ENCODE measurements around the gene SRRM4. TPM values are rescaled to one million over a fixed set of nuclear protein-coding genes. Genes with fewer than 3 reads are reported as not detected.

SRRM4 gene
- total and polyA plus RNA-seq, 12 donors, result 0.11 to 4.3 (median 0.67) TPM; not detected in 3

DNA sequence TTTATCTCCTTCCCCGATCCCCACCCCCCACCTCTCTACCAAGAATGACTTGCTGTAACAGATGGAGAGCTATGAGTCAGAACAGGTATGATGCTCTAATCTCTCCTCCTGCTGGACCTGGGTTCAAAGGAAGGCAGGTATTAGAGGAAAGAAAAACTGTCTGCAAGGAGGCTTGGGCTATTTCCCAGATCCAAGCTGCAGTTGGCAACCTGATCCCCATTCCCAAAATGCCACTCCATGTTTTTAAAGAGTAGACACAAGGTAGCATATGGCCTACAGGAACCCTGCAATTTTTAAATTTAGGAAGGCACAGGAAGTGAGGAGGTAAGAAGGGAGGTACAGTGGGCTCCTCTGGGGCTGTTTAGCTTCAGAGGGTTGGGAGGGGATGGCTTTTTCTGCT lies 33.0 kb downstream of the SRRM4 start:
- no peak overlapping the region for H3K27ac ChIP-seq
- no peak overlapping the region for H3K4me3 ChIP-seq
- H3K4me1 ChIP-seq (replicated peaks in 1 of 2), result no peaks in the 10 kb centered on the region
- no peaks in the 10 kb centered on the region for H3K36me3 ChIP-seq (replicated peaks in 1 of 2)
- peaks cover 5% of the 10 kb centered on the region for H3K27me3 ChIP-seq
- DNase-seq, result no peak
- WGBS, 4 donors, result 62 to 80% (median 74%) methylated on average over 1 of the region's 1 CpG
- TF ChIP-seq POLR2A (IDR thresholded peaks at IDR 0.05), result no peak
- TF ChIP-seq, protein P1, sequence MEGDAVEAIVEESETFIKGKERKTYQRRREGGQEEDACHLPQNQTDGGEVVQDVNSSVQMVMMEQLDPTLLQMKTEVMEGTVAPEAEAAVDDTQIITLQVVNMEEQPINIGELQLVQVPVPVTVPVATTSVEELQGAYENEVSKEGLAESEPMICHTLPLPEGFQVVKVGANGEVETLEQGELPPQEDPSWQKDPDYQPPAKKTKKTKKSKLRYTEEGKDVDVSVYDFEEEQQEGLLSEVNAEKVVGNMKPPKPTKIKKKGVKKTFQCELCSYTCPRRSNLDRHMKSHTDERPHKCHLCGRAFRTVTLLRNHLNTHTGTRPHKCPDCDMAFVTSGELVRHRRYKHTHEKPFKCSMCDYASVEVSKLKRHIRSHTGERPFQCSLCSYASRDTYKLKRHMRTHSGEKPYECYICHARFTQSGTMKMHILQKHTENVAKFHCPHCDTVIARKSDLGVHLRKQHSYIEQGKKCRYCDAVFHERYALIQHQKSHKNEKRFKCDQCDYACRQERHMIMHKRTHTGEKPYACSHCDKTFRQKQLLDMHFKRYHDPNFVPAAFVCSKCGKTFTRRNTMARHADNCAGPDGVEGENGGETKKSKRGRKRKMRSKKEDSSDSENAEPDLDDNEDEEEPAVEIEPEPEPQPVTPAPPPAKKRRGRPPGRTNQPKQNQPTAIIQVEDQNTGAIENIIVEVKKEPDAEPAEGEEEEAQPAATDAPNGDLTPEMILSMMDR (IDR thresholded peaks at IDR 0.05), result no peak
- intact Hi-C loops (cut with DNase I), result no loop called here
- H3K9me3 ChIP-seq (replicated peaks in 1 of 3), result no peaks in the 10 kb centered on the region

DNA sequence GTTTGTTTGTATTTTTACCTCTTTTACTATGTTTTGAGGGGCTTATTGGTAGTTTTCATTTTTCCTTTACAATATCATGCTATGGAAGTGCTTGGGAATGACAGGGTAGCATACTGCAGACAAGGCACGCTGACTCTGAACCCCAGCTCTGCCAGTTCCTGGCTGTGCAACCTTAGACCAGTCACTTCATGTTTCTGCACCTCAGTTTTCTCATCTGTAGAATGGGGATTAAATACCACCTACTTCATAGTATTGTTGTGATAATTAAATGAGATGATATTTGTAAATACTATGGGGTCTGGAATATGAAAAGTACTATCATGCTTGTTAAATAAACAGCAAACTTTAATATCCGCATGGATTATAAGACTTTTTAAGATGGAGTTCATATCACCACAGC lies 35.4 kb downstream of the SRRM4 start:
- no peaks in the 10 kb centered on the region for H3K9me3 ChIP-seq (replicated peaks in 1 of 3)
- DNase-seq, result no peak
- no peak overlapping the region for H3K27ac ChIP-seq
- H3K4me1 ChIP-seq (replicated peaks in 1 of 2), result no peaks in the 10 kb centered on the region
- intact Hi-C loops (cut with DNase I), result no loop called here
- no peak overlapping the region for H3K4me3 ChIP-seq
- 42 to 68% (median 44%) methylated on average over 2 of the region's 2 CpGs for WGBS, 4 donors
- peaks cover 5% of the 10 kb centered on the region for H3K27me3 ChIP-seq
- TF ChIP-seq, protein P1 (IDR thresholded peaks at IDR 0.05), result no peak
- no peak for TF ChIP-seq POLR2A (IDR thresholded peaks at IDR 0.05)
- no peaks in the 10 kb centered on the region for H3K36me3 ChIP-seq (replicated peaks in 1 of 2)

DNA sequence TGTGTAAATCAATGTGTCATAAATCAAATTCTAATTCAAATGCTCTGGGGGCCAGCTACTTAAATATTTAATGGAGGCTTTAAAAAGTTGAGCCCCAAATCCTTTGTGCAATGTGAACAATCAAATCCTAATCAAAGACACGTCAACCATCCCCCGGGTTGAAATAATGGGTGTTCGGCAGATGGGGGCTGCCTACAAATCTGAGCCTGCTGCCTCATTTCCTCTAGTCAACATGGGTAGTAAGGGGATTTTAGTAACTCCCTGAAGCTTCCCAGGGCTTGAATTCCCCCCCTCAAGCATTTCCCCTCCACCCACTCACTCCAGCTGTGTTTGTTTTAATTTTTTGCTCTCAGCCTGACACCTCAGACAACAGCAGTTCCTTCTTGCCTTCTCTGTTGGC lies 37.8 kb downstream of the SRRM4 start:
- no peak for DNase-seq
- intact Hi-C loops (cut with DNase I), result no loop called here
- no peaks in the 10 kb centered on the region for H3K36me3 ChIP-seq (replicated peaks in 1 of 2)
- WGBS, 4 donors, result 18 to 44% (median 37%) methylated on average over 3 of the region's 3 CpGs
- no peak overlapping the region for H3K27ac ChIP-seq
- no peaks in the 10 kb centered on the region for H3K9me3 ChIP-seq (replicated peaks in 1 of 3)
- peaks cover 5% of the 10 kb centered on the region for H3K27me3 ChIP-seq
- no peak overlapping the region for H3K4me3 ChIP-seq
- TF ChIP-seq, protein P1 (IDR thresholded peaks at IDR 0.05), result no peak
- TF ChIP-seq POLR2A (IDR thresholded peaks at IDR 0.05), result no peak
- H3K4me1 ChIP-seq (replicated peaks in 1 of 2), result no peaks in the 10 kb centered on the region

DNA sequence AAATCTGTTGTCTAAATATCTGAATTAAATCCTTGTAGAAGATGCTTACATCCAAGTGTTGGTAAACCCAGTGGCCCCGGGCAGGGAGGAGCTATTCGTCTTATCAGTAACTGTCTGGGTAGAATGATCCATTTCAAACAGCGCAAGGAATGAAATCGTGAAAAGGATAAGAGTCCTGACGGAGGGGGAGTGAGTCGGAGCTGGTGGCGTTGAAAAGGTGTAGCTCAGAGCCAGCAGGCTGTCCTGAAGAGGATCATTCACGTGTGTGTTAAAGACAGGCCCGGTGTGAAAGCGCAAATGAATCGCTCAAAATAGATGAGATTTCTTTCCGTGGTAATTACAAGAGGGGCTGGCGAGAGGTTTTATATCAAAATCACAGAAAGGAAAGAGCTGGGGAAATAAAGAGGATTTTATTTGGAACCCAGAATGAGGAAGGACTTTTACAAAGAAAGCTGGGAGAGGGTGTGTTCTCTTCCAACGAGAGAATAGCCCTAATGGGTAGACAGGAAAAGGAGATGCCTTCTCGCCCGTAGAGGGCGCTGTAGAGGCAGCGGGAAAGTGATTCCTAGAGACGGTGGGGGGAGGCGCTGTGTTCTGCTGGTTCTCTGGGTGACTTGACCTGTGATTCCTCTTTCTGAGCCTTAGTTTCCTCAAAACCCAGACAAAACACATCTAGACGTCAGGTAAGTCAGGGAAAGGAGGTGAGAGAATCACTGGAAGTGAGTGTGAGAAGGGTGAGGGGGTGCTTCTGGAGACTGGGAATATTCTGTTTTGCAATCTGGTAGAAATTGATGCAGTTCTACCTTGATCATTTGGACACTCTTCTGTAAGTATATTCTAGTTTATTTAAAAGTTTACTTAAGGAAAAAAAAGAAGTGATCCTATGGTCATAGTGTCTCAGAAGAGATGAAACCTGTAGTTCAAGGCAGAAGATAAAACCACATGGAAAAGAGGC lies 39.3 kb downstream of the SRRM4 start:
- 10 to 14% (median 12%) methylated on average over 21 of the region's 21 CpGs for WGBS, 4 donors
- Histone ChIP-seq H3K4me3 (no peak overlapping the region), H3K27me3 (peaks cover 5% of the 10 kb centered on the region), H3K27ac (no peak overlapping the region), H3K9me3 (replicated peaks in 1 of 3) (no peaks in the 10 kb centered on the region), H3K4me1 (replicated peaks in 1 of 2) (no peaks in the 10 kb centered on the region), H3K36me3 (replicated peaks in 1 of 2) (no peaks in the 10 kb centered on the region)
- TF ChIP-seq POLR2A (IDR thresholded peaks at IDR 0.05), result no peak
- TF ChIP-seq, protein P1 (IDR thresholded peaks at IDR 0.05), result peak in 4 of 6 experiments; percentile 8 to 45 (median 36)
- intact Hi-C loops (cut with DNase I), result no loop called here
- DNase-seq, result peak in 6 of 7 donors; percentile 18 to 84 (median 30)
